Measurements from ENCODE around the gene SEC16B. TPM values are rescaled to one million over a fixed set of nuclear protein-coding genes. Genes with fewer than 3 reads are reported as not detected.

Gene SEC16B
- total RNA-seq, 4 donors from 2014 or later: 5.1 to 89.8 (median 15.2) TPM

- H3K9me3 ChIP-seq: no peaks in the 10 kb centered on the region
- no peak for DNase-seq
- intact Hi-C loops (cut with DNase I; ENCODE audit: low total_unique reads) (no loop called here), in situ Hi-C loops (cut with MboI; ENCODE audit: low pct_ligation_motif_present in 1 of 4, low pct_unique_long_range_greater_than_20kb in 1 of 4, low sequenced_read_pairs in 3 of 4) (no loop called here)
- WGBS, 2 donors (ENCODE audit: low coverage in 1 of 2): 84 to 93% methylated on average over 3 to 5 of the region's 5 CpGs
- no peaks in the 10 kb centered on the region for H3K27me3 ChIP-seq
- no peak overlapping the region for H3K4me3 ChIP-seq
- H3K27ac ChIP-seq: no peak overlapping the region
- TF ChIP-seq POLR2AphosphoS5 (IDR thresholded peaks at IDR 0.05) (no peak), EP300 (IDR thresholded peaks at IDR 0.05; ENCODE audit: low read depth) (no peak), POLR2A (IDR thresholded peaks at IDR 0.05) (no peak), CTCF (IDR thresholded peaks at IDR 0.05) (no peak)
- no peaks in the 10 kb centered on the region for H3K4me1 ChIP-seq
- peaks cover 0 to 5% (median 0%) of the 10 kb centered on the region in 4 donors for H3K36me3 ChIP-seq
These were observed 5.5 kb downstream of the SEC16B start for GRCh38 chr1:177964336-177964735.

- no peaks in the 10 kb centered on the region for H3K36me3 ChIP-seq
- in situ Hi-C loops (cut with MboI; ENCODE audit: low pct_ligation_motif_present in 1 of 4, low pct_unique_long_range_greater_than_20kb in 1 of 4, low sequenced_read_pairs in 3 of 4): no loop called here
These were observed 8.8 kb downstream of the SEC16B start for GRCh38 chr1:177960939-177961622.

GRCh38 chr1:177959811-177960515 lies 9.9 kb downstream of the SEC16B start:
- H3K9me3 ChIP-seq: no peaks in the 10 kb centered on the region
- DNase-seq: no peak
- H3K36me3 ChIP-seq: no peaks in the 10 kb centered on the region
- WGBS, 2 donors (ENCODE audit: low coverage in 1 of 2): 53 to 74% methylated on average over 5 of the region's 5 CpGs
- intact Hi-C loops (cut with DNase I; ENCODE audit: low total_unique reads): no loop called here
- no peak overlapping the region for H3K4me3 ChIP-seq
- no peaks in the 10 kb centered on the region for H3K27me3 ChIP-seq
- H3K27ac ChIP-seq: no peak overlapping the region
- in situ Hi-C loops (cut with MboI; ENCODE audit: low pct_ligation_motif_present in 1 of 4, low pct_unique_long_range_greater_than_20kb in 1 of 4, low sequenced_read_pairs in 3 of 4): no loop called here
- no peaks in the 10 kb centered on the region for H3K4me1 ChIP-seq
- TF ChIP-seq EP300 (IDR thresholded peaks at IDR 0.05; ENCODE audit: low read depth) (no peak), POLR2A (IDR thresholded peaks at IDR 0.05) (no peak), POLR2AphosphoS5 (IDR thresholded peaks at IDR 0.05) (no peak), CTCF (IDR thresholded peaks at IDR 0.05) (no peak)

More at GRCh38 chr1:177960939-177961622, 8.8 kb downstream of the SEC16B start:
- Histone ChIP-seq H3K27ac (no peak overlapping the region), H3K4me3 (no peak overlapping the region), H3K9me3 (no peaks in the 10 kb centered on the region), H3K27me3 (no peaks in the 10 kb centered on the region), H3K4me1 (no peaks in the 10 kb centered on the region)
- no peak for DNase-seq
- TF ChIP-seq POLR2A (IDR thresholded peaks at IDR 0.05): no peak
- no peak for TF ChIP-seq POLR2AphosphoS5 (IDR thresholded peaks at IDR 0.05)
- no peak for TF ChIP-seq EP300 (IDR thresholded peaks at IDR 0.05; ENCODE audit: low read depth)
- TF ChIP-seq CTCF (IDR thresholded peaks at IDR 0.05): no peak
- WGBS, 2 donors (ENCODE audit: low coverage in 1 of 2): 78 to 80% methylated on average over 2 to 3 of the region's 3 CpGs
- intact Hi-C loops (cut with DNase I; ENCODE audit: low total_unique reads): no loop called here

- no peaks in the 10 kb centered on the region for H3K9me3 ChIP-seq
- H3K27me3 ChIP-seq: no peaks in the 10 kb centered on the region
- no peaks in the 10 kb centered on the region for H3K4me1 ChIP-seq
- WGBS, 2 donors (ENCODE audit: low coverage in 1 of 2): 80 to 82% methylated on average over 1 to 7 of the region's 7 CpGs
- in situ Hi-C loops (cut with MboI; ENCODE audit: low pct_ligation_motif_present in 1 of 4, low pct_unique_long_range_greater_than_20kb in 1 of 4, low sequenced_read_pairs in 3 of 4) (no loop called here), intact Hi-C loops (cut with DNase I; ENCODE audit: low total_unique reads) (no loop called here)
- H3K4me3 ChIP-seq: no peak overlapping the region
- H3K27ac ChIP-seq: no peak overlapping the region
- DNase-seq: no peak
- no peaks in the 10 kb centered on the region for H3K36me3 ChIP-seq
- no peak for TF ChIP-seq EP300 (IDR thresholded peaks at IDR 0.05; ENCODE audit: low read depth)
- TF ChIP-seq CTCF (IDR thresholded peaks at IDR 0.05): no peak
- TF ChIP-seq POLR2AphosphoS5 (IDR thresholded peaks at IDR 0.05): no peak
- no peak for TF ChIP-seq POLR2A (IDR thresholded peaks at IDR 0.05)
These were observed 11.8 kb downstream of the SEC16B start for GRCh38 chr1:177958092-177958491.
